HEK293 (cell line): ENCODE data around the gene DOP1A.

Source experiments
- BCL11A ChIP-seq: fragments of 450-650 bp; formaldehyde crosslinking; IDR thresholded peaks from 2 replicates; pipeline ENCODE4 v1.5.1; 2016; ENCODE audit warnings: low read depth, missing biosample characterization, missing genetic modification characterization
- EGR2 ChIP-seq: fragments of 450-650 bp; formaldehyde crosslinking; IDR thresholded peaks from 2 replicates; pipeline ENCODE4 v1.5.1; 2016; ENCODE audit warnings: low read depth, missing biosample characterization, missing genetic modification characterization
- HOXD13 ChIP-seq: sonication (generic); formaldehyde crosslinking; IDR thresholded peaks from 2 replicates; pipeline ENCODE4 v1.8.0; 2022; ENCODE audit warnings: missing genetic modification reagents, borderline replicate concordance
- KLF17 ChIP-seq: fragments of 450-650 bp; formaldehyde crosslinking; IDR thresholded peaks from 2 replicates; pipeline ENCODE4 v1.5.1; 2016; ENCODE audit warnings: missing biosample characterization, missing genetic modification characterization
- PRDM4 ChIP-seq: fragments of 450-650 bp; formaldehyde crosslinking; IDR thresholded peaks from 2 replicates; pipeline ENCODE4 v1.5.1; 2017; ENCODE audit warnings: missing biosample characterization, missing genetic modification characterization
- SP2 ChIP-seq: fragments of 450-650 bp; formaldehyde crosslinking; IDR thresholded peaks from 2 replicates; pipeline ENCODE4 v1.5.1; 2016; ENCODE audit warnings: missing biosample characterization, missing genetic modification characterization
- SP7 ChIP-seq: fragments of 450-650 bp; formaldehyde crosslinking; IDR thresholded peaks from 2 replicates; pipeline ENCODE4 v1.5.1; 2016; ENCODE audit warnings: missing biosample characterization, missing genetic modification characterization
- ZBTB10 ChIP-seq: fragments of 450-650 bp; formaldehyde crosslinking; IDR thresholded peaks from 2 replicates; pipeline ENCODE4 v1.5.1; 2016; ENCODE audit warnings: missing biosample characterization, missing genetic modification characterization
- ZBTB6 ChIP-seq: fragments of 450-650 bp; formaldehyde crosslinking; IDR thresholded peaks from 2 replicates; pipeline ENCODE4 v1.5.1; 2017; ENCODE audit warnings: missing biosample characterization, missing genetic modification characterization
- ZEB2 ChIP-seq: fragments of 450-650 bp; formaldehyde crosslinking; IDR thresholded peaks from 2 replicates; pipeline ENCODE4 v1.5.1; 2016; ENCODE audit warnings: missing biosample characterization, missing genetic modification characterization
- ZFP3 ChIP-seq: fragments of 450-650 bp; formaldehyde crosslinking; IDR thresholded peaks from 2 replicates; pipeline ENCODE4 v1.5.1; 2016; ENCODE audit warnings: low read depth, missing biosample characterization, missing genetic modification characterization
- ZFP37 ChIP-seq: fragments of 450-650 bp; formaldehyde crosslinking; IDR thresholded peaks from 2 replicates; pipeline ENCODE4 v1.5.1; 2016; ENCODE audit warnings: missing biosample characterization, missing genetic modification characterization
- ZIC2 ChIP-seq: fragments of 450-650 bp; formaldehyde crosslinking; IDR thresholded peaks from 2 replicates; pipeline ENCODE4 v1.5.1; 2016; ENCODE audit warnings: missing biosample characterization, missing genetic modification characterization
- ZNF10 ChIP-seq: fragments of 450-650 bp; formaldehyde crosslinking; IDR thresholded peaks from 2 replicates; pipeline ENCODE4 v1.5.1; 2017; ENCODE audit warnings: missing biosample characterization, missing genetic modification characterization
- ZNF121 ChIP-seq: fragments of 450-650 bp; formaldehyde crosslinking; IDR thresholded peaks from 2 replicates; pipeline ENCODE4 v1.5.1; 2016; ENCODE audit warnings: missing biosample characterization, missing genetic modification characterization
- ZNF133 ChIP-seq: fragments of 450-650 bp; formaldehyde crosslinking; IDR thresholded peaks from 2 replicates; pipeline ENCODE4 v1.5.1; 2016; ENCODE audit warnings: missing biosample characterization, missing genetic modification characterization
- ZNF138 ChIP-seq: fragments of 450-650 bp; formaldehyde crosslinking; IDR thresholded peaks from 2 replicates; pipeline ENCODE4 v1.5.1; 2016; ENCODE audit warnings: missing biosample characterization, missing genetic modification characterization, borderline replicate concordance
- ZNF16 ChIP-seq: fragments of 450-650 bp; formaldehyde crosslinking; IDR thresholded peaks from 2 replicates; pipeline ENCODE4 v1.5.1; 2016; ENCODE audit warnings: low read depth, missing biosample characterization, missing genetic modification characterization
- ZNF221 ChIP-seq: fragments of 450-650 bp; formaldehyde crosslinking; IDR thresholded peaks from 2 replicates; pipeline ENCODE4 v1.5.1; 2017; ENCODE audit warnings: missing biosample characterization, missing genetic modification characterization, borderline replicate concordance
- ZNF404 ChIP-seq: fragments of 450-650 bp; formaldehyde crosslinking; IDR thresholded peaks from 2 replicates; pipeline ENCODE4 v1.5.1; 2017; ENCODE audit warnings: missing biosample characterization, missing genetic modification characterization
- ZNF426 ChIP-seq: fragments of 450-650 bp; formaldehyde crosslinking; IDR thresholded peaks from 2 replicates; pipeline ENCODE4 v1.5.1; 2017; ENCODE audit warnings: missing biosample characterization, missing genetic modification characterization, mild to moderate bottlenecking, inconsistent platforms, moderate library complexity
- ZNF433 ChIP-seq: fragments of 450-650 bp; formaldehyde crosslinking; IDR thresholded peaks from 2 replicates; pipeline ENCODE4 v1.5.1; 2016; ENCODE audit warnings: missing biosample characterization, missing genetic modification characterization, low read depth
- ZNF501 ChIP-seq: fragments of 450-650 bp; formaldehyde crosslinking; IDR thresholded peaks from 2 replicates; pipeline ENCODE4 v1.5.1; 2016; ENCODE audit warnings: missing biosample characterization, missing genetic modification characterization
- ZNF510 ChIP-seq: fragments of 450-650 bp; formaldehyde crosslinking; IDR thresholded peaks from 2 replicates; pipeline ENCODE4 v1.5.1; 2018; ENCODE audit warnings: mild to moderate bottlenecking, missing genetic modification characterization, missing biosample characterization; ENCODE audit not compliant: insufficient replicate concordance
- ZNF529 ChIP-seq: fragments of 450-650 bp; formaldehyde crosslinking; IDR thresholded peaks from 2 replicates; pipeline ENCODE4 v1.5.1; 2017; ENCODE audit warnings: missing genetic modification characterization, missing biosample characterization; ENCODE audit not compliant: insufficient replicate concordance
- ZNF548 ChIP-seq: fragments of 450-650 bp; formaldehyde crosslinking; IDR thresholded peaks from 2 replicates; pipeline ENCODE4 v1.5.1; 2016; ENCODE audit warnings: missing biosample characterization, missing genetic modification characterization
- ZNF623 ChIP-seq: fragments of 450-650 bp; formaldehyde crosslinking; IDR thresholded peaks from 2 replicates; pipeline ENCODE4 v1.5.1; 2016; ENCODE audit warnings: missing biosample characterization, missing genetic modification characterization
- ZNF660 ChIP-seq: fragments of 450-650 bp; IDR thresholded peaks from 2 replicates; pipeline ENCODE4 v1.5.1; 2018; ENCODE audit warnings: missing biosample characterization, mild to moderate bottlenecking, missing genetic modification characterization
- ZNF704 ChIP-seq: fragments of 450-650 bp; formaldehyde crosslinking; IDR thresholded peaks from 2 replicates; pipeline ENCODE4 v1.5.1; 2016; ENCODE audit warnings: missing biosample characterization, missing genetic modification characterization
- ZNF76 ChIP-seq: fragments of 450-650 bp; formaldehyde crosslinking; IDR thresholded peaks from 2 replicates; pipeline ENCODE4; 2016; ENCODE audit warnings: low read depth, missing biosample characterization, missing genetic modification characterization, borderline replicate concordance
- ZNF776 ChIP-seq: fragments of 450-650 bp; formaldehyde crosslinking; IDR thresholded peaks from 2 replicates; pipeline ENCODE4 v1.5.0; 2017; ENCODE audit warnings: missing biosample characterization, missing genetic modification characterization, borderline replicate concordance
- ZNF785 ChIP-seq: fragments of 450-650 bp; formaldehyde crosslinking; IDR thresholded peaks from 2 replicates; pipeline ENCODE4 v1.5.1; 2016; ENCODE audit warnings: missing biosample characterization, missing genetic modification characterization

Gene DOP1A

GRCh38 chr6:83192871-83193746 is 125.6 kb downstream of the DOP1A start, which contains the start of the genes PGM3 and RWDD2A (continued):
- TF ChIP-seq ZNF404 (tag by site-specific recombination) (no peak), ZNF704 (tag by site-specific recombination) (no peak), ZNF426 (no peak), ZNF510 (tag by site-specific recombination) (no peak), ZNF785 (tag by site-specific recombination) (no peak), ZNF221 (tag by site-specific recombination) (no peak), ZNF529 (tag by site-specific recombination) (no peak), ZEB2 (peak; percentile 81; the same call in 1 of the 2 replicates), ZIC2 (tag by site-specific recombination) (peak; percentile 66; the same call in 1 of the 2 replicates), ZFP37 (peak; percentile 92; the same call in 1 of the 2 replicates), ZNF660 (tag by site-specific recombination) (peak; percentile 34; the same call in 1 of the 2 replicates), ZNF121 (tag by site-specific recombination) (peak; percentile 74; the same call in 1 of the 2 replicates), ZNF501 (tag by site-specific recombination) (peak; percentile 97), ZBTB10 (peak; percentile 34), ZNF433 (tag by site-specific recombination) (no peak), SP2 (tag by site-specific recombination) (peak; percentile 84), ZNF776 (tag by site-specific recombination) (no peak), ZBTB6 (no peak), PRDM4 (tag by site-specific recombination) (no peak), SP7 (tag by site-specific recombination) (peak; percentile 79), ZNF138 (tag by site-specific recombination) (no peak), ZNF76 (tag by site-specific recombination) (peak; percentile 79; the same call in 1 of the 2 replicates), KLF17 (tag by site-specific recombination) (peak; percentile 84), EGR2 (peak; percentile 52), ZNF548 (tag by site-specific recombination) (no peak), HOXD13 (CRISPR knock-in tag) (no peak), ZFP3 (tag by site-specific recombination) (no peak), ZNF16 (tag by site-specific recombination) (no peak), ZNF623 (tag by site-specific recombination) (no peak), ZNF133 (no peak), ZNF10 (peak; percentile 64; the same call in 1 of the 2 replicates), BCL11A (tag by site-specific recombination) (no peak)
